ENCODE data around the gene CCN2.
A peak's percentile ranks its signal among the peaks of the same experiment; 100 is the strongest.
"Not testable (repeated sequence)": the region's sequence is repeated elsewhere in the genome, so short reads cannot be mapped to it uniquely, and the experiment has no call there.

Gene CCN2

DNA sequence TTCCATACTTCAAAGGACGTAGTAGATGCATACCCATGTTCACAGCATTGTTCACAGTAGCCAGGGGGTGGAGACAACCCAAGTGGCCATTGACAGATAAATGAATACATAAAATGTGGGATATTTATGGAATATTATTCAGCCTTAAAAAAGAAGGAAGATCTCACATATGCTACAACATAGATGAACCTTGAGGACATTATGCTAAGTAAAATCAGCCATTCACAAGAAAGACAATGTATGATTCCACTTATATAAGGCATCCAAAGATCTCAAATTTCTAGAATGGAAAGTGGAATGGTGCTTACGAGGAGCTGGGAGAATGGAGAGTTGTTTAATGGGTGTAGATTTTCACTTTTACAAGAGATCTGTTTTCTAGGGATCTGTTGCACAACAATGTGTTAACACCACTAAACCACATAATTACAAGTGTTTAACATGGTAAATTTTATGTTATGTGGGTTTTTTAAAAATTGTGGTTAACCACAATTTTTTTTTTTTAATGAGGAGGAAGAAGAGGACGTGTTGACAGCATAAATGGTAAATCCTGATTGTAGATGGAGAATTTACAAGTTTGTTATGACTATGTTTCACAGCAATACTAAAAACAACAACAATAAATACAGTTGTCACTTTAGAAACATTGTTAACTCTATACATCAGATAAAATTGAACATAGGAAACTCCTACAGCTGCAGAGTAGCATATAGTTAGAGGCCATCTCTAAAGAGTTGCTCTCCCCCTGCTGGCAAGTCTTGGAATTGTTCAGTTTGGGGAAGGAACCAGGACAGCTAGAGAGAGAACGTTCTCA lies 41.6 kb downstream of the CCN2 start:
- peak; percentile 80 for DNase-seq (ENCODE audit: low spot score)

DNA sequence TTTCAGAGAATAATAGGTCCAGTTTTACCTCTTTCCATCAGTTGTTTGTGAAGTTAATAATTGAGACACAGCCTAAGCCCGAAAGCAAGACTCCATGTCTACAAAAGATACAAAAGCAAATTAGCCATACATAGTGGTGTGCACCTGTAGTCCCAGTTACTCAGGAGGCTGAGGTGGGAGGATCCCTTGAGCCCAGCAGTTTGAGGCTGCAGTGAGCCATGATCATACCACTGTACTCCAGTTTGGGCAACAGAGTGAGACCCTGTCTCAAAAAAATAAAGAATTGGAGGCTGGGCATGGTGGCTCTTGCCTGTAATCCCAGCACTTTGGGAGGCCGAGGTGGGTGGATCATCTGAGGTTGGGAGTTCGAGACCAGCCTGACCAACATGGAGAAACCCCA lies 42.4 kb downstream of the CCN2 start:
- not testable (repeated sequence) for DNase-seq (ENCODE audit: low spot score)

DNA sequence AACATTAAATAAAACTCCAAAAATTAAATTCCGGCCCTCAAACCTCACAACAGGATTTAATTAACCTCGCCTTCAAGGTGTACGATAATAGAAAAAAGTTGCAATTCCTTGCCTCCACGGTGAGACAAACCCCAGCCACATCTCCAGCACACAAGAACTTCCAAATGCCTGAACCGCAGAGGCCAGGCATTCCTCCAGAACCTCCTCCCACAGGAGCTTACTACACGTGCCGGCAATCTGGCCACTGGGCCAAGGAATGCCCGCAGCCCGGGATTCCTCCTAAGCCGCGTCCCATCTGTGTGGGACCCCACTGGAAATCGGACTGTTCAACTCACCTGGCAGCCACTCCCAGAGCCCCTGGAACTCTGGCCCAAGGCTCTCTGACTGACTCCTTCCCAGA lies 47.4 kb downstream of the CCN2 start:
- DNase-seq (ENCODE audit: low spot score), result not testable (repeated sequence)

DNA sequence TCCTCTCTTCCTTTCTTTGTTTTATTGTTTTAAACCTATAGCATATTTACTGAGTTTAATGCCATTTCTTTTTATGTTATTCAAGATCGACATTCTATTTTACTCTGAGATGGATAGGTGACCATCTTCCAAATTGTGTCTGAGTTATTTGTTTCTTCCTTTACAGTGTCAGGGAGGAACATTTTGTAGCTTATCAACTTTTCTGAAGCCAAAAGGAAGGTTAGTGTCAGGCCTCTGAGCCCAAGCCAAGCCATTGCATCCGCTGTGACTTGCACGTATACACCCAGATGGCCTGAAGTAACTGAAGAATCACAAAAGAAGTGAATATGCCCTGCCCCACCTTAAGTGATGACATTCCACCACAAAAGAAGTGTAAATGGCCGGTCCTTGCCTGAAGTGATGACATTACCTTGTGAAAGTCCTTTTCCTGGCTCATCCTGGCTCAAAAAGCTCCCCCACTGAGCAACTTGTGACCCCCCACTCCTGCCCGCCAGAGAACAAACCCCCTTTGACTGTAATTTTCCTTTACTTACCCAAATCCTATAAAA lies 49.8 kb downstream of the CCN2 start:
- not testable (repeated sequence) for DNase-seq (ENCODE audit: low spot score)

DNA sequence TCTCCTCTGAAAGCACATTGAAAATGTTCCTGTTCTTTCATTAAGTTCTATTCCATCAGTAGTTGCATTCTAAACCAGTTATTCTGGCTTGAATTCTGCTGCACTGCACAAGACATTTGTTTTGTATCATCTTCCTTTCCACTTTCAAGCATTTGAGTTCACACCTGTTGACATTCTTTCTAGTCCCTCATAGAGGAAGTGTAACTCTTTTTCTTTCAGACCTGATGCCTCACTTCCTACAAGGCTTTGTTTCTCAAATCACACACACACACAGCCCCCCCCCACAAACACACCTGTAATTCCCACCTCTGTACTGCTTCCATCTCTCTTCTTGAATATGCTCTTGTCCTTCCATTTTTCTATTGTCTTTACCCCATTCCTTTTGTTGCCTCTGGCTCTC lies 50.9 kb downstream of the CCN2 start:
- DNase-seq (ENCODE audit: low spot score), result no peak

DNA sequence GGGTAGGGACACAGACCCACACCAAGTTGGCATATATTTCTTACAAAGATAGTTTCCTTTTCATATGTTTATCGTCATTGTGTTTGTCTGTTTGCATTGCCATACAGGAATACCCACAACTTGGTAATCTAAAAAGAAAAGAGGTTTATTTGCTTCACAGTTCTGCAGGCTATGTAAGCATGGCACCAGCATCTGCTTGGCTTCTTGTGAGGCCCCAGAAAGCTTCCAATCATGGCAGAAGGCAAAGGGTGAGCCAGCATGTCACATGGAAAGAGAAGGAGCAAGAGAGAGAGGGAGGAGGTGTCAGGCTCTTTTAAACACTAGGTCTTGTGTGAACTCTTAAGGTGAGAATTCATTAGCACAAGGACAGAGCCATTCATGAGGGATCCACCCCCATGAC lies 52.5 kb downstream of the CCN2 start:
- no peak for DNase-seq (ENCODE audit: low spot score)
